Neuron (in vitro differentiated cells): ENCODE data around the gene EDEM1.
"Not testable (repeated sequence)": the region's sequence is repeated elsewhere in the genome, so short reads cannot be mapped to it uniquely, and the experiment has no call there.

Source experiments
- H2AFZ ChIP-seq: one replicate; pipeline ENCODE4 v1.6.1; 2013; ENCODE audit warnings: low read depth, mild to moderate bottlenecking, inconsistent platforms, low read length, moderate library complexity
- H3K27me3 ChIP-seq: one replicate; pipeline ENCODE4 v1.6.1; 2013; ENCODE audit warnings: low read length; ENCODE audit not compliant: insufficient read depth
- H3K36me3 ChIP-seq: one replicate; pipeline ENCODE4 v1.6.1; 2013; ENCODE audit warnings: low read length; ENCODE audit not compliant: insufficient read depth
- H3K4me1 ChIP-seq: one replicate; pipeline ENCODE4 v1.6.1; 2013; ENCODE audit warnings: low read length; ENCODE audit not compliant: insufficient read depth
- H3K4me3 ChIP-seq: 2 replicates; pipeline ENCODE4 v1.5.1; 2013; ENCODE audit warnings: mild to moderate bottlenecking, low read length, moderate library complexity
- H3K9me3 ChIP-seq: one replicate; pipeline ENCODE4 v1.6.1; 2013; ENCODE audit warnings: low read length

Gene EDEM1

GRCh38 chr3:5235655-5236054 lies 48.1 kb downstream of the EDEM1 start:
- H3K9me3 ChIP-seq = no peaks in the 10 kb centered on the region
- no peaks in the 10 kb centered on the region for H3K36me3 ChIP-seq
- no peaks in the 10 kb centered on the region for H3K4me1 ChIP-seq
- H3K27me3 ChIP-seq = no peaks in the 10 kb centered on the region
- H3K4me3 ChIP-seq = no peak overlapping the region
- H2AFZ ChIP-seq = no peak overlapping the region

GRCh38 chr3:5238545-5238944 lies 51.0 kb downstream of the EDEM1 start:
- Histone ChIP-seq H3K9me3 (peaks cover 2% of the 10 kb centered on the region), H3K36me3 (no peaks in the 10 kb centered on the region)

GRCh38 chr3:5239602-5240001 lies 52.1 kb downstream of the EDEM1 start:
- H3K27me3 ChIP-seq = no peaks in the 10 kb centered on the region
- no peaks in the 10 kb centered on the region for H3K4me1 ChIP-seq
- no peaks in the 10 kb centered on the region for H3K36me3 ChIP-seq
- no peak overlapping the region for H2AFZ ChIP-seq
- no peak overlapping the region for H3K4me3 ChIP-seq
- peaks cover 2% of the 10 kb centered on the region for H3K9me3 ChIP-seq

More at GRCh38 chr3:5238545-5238944, 51.0 kb downstream of the EDEM1 start:
- no peaks in the 10 kb centered on the region for H3K27me3 ChIP-seq
- H3K4me3 ChIP-seq = no peak overlapping the region
- H3K4me1 ChIP-seq = no peaks in the 10 kb centered on the region
- no peak overlapping the region for H2AFZ ChIP-seq

- Histone ChIP-seq H3K4me3 (no peak overlapping the region), H3K9me3 (peaks cover 2% of the 10 kb centered on the region), H3K4me1 (no peaks in the 10 kb centered on the region), H3K36me3 (no peaks in the 10 kb centered on the region), H2AFZ (no peak overlapping the region), H3K27me3 (no peaks in the 10 kb centered on the region)
Measured at GRCh38 chr3:5240740-5241139, 53.2 kb downstream of the EDEM1 start.

GRCh38 chr3:5242785-5243184 lies 55.3 kb downstream of the EDEM1 start:
- not testable (repeated sequence) for H3K9me3 ChIP-seq, H2AFZ ChIP-seq, H3K4me1 ChIP-seq, H3K4me3 ChIP-seq, H3K27me3 ChIP-seq, H3K36me3 ChIP-seq

GRCh38 chr3:5245927-5246326 lies 58.4 kb downstream of the EDEM1 start:
- H3K27me3 ChIP-seq = no peaks in the 10 kb centered on the region
- no peaks in the 10 kb centered on the region for H3K4me1 ChIP-seq
- H3K4me3 ChIP-seq = no peak overlapping the region
- no peaks in the 10 kb centered on the region for H3K36me3 ChIP-seq
- peaks cover 2% of the 10 kb centered on the region for H3K9me3 ChIP-seq
- no peak overlapping the region for H2AFZ ChIP-seq

- Histone ChIP-seq H2AFZ (no peak overlapping the region), H3K27me3 (no peaks in the 10 kb centered on the region), H3K9me3 (no peaks in the 10 kb centered on the region), H3K4me3 (no peak overlapping the region), H3K36me3 (no peaks in the 10 kb centered on the region), H3K4me1 (no peaks in the 10 kb centered on the region)
Measured at GRCh38 chr3:5248822-5249221, 61.3 kb downstream of the EDEM1 start.

- H3K27me3 ChIP-seq = no peaks in the 10 kb centered on the region
- H2AFZ ChIP-seq = no peak overlapping the region
- no peaks in the 10 kb centered on the region for H3K36me3 ChIP-seq
- no peaks in the 10 kb centered on the region for H3K4me1 ChIP-seq
- no peaks in the 10 kb centered on the region for H3K9me3 ChIP-seq
- no peak overlapping the region for H3K4me3 ChIP-seq
Measured at GRCh38 chr3:5250467-5251195, 63.1 kb downstream of the EDEM1 start.

GRCh38 chr3:5251196-5251583 lies 63.7 kb downstream of the EDEM1 start:
- Histone ChIP-seq H3K27me3 (no peaks in the 10 kb centered on the region), H3K36me3 (no peaks in the 10 kb centered on the region), H3K4me1 (no peaks in the 10 kb centered on the region), H3K4me3 (no peak overlapping the region), H3K9me3 (no peaks in the 10 kb centered on the region), H2AFZ (no peak overlapping the region)

- H3K4me1 ChIP-seq = no peaks in the 10 kb centered on the region
- H3K4me3 ChIP-seq = no peak overlapping the region
- H2AFZ ChIP-seq = no peak overlapping the region
- no peaks in the 10 kb centered on the region for H3K9me3 ChIP-seq
- no peaks in the 10 kb centered on the region for H3K27me3 ChIP-seq
- H3K36me3 ChIP-seq = no peaks in the 10 kb centered on the region
Measured at GRCh38 chr3:5252131-5252530, 64.6 kb downstream of the EDEM1 start.

GRCh38 chr3:5254281-5255048 lies 67.0 kb downstream of the EDEM1 start:
- Histone ChIP-seq H3K4me1 (no peaks in the 10 kb centered on the region), H2AFZ (no peak overlapping the region), H3K4me3 (no peak overlapping the region), H3K9me3 (no peaks in the 10 kb centered on the region), H3K36me3 (no peaks in the 10 kb centered on the region), H3K27me3 (no peaks in the 10 kb centered on the region)

GRCh38 chr3:5255404-5256344 lies 68.2 kb downstream of the EDEM1 start:
- Histone ChIP-seq H3K36me3 (no peaks in the 10 kb centered on the region), H3K27me3 (no peaks in the 10 kb centered on the region), H2AFZ (no peak overlapping the region), H3K4me3 (no peak overlapping the region), H3K9me3 (no peaks in the 10 kb centered on the region), H3K4me1 (no peaks in the 10 kb centered on the region)

- Histone ChIP-seq H3K4me3 (no peak overlapping the region), H3K27me3 (no peaks in the 10 kb centered on the region), H3K9me3 (no peaks in the 10 kb centered on the region), H3K36me3 (no peaks in the 10 kb centered on the region), H2AFZ (no peak overlapping the region), H3K4me1 (peaks cover 3% of the 10 kb centered on the region)
Measured at GRCh38 chr3:5258526-5258925, 71.0 kb downstream of the EDEM1 start.
